ENCODE data around the gene ZNF446. TPM values are rescaled to one million over a fixed set of nuclear protein-coding genes. Genes with fewer than 3 reads are reported as not detected.
A peak's percentile ranks its signal among the peaks of the same experiment; 100 is the strongest.
"Not testable (repeated sequence)": the region's sequence is repeated elsewhere in the genome, so short reads cannot be mapped to it uniquely, and the experiment has no call there.

Gene ZNF446
- polyA plus RNA-seq, 1 experiment, result 8.2 TPM

- Histone ChIP-seq H3K36me3 (ENCODE audit: control insufficient read depth, insufficient read depth, low read length) (no peaks in the 10 kb centered on the region), H3K27me3 (ENCODE audit: control insufficient read depth, insufficient read depth, low read length) (no peaks in the 10 kb centered on the region), H3K4me3 (ENCODE audit: low read depth, low read length) (peak overlapping the region; percentile 44)
- no peak for TF ChIP-seq CTCF (IDR thresholded peaks at IDR 0.05; ENCODE audit: insufficient read depth, low read depth, low read length)
- ChIA-PET POLR2A (no interaction called here), CTCF (interaction anchor here (1.2 to 2.4 kb wide), 2 partner anchors 9 to 20 kb away, joined by 3 to 10 read pairs; no protein-coding TSS in a partner anchor)
- DNase-seq (ENCODE audit: low read depth), result no peak
Observed at GRCh38 chr19:58498316-58499020, 22.3 kb downstream of the ZNF446 start.

GRCh38 chr19:58499021-58499927 lies 23.1 kb downstream of the ZNF446 start:
- DNase-seq (ENCODE audit: low read depth), result peak; percentile 93
- POLR2A ChIA-PET, result no interaction called here
- H3K4me3 ChIP-seq (ENCODE audit: low read depth, low read length), result peak overlapping the region; percentile 68
- peak; percentile 57 for TF ChIP-seq CTCF (IDR thresholded peaks at IDR 0.05; ENCODE audit: insufficient read depth, low read depth, low read length)
- H3K36me3 ChIP-seq (ENCODE audit: control insufficient read depth, insufficient read depth, low read length), result no peaks in the 10 kb centered on the region
- no peaks in the 10 kb centered on the region for H3K27me3 ChIP-seq (ENCODE audit: control insufficient read depth, insufficient read depth, low read length)
- CTCF ChIA-PET, result interaction anchor here (0.6 to 2.4 kb wide), 6 partner anchors 10 to 1079 kb away, joined by 3 to 10 read pairs (median 4); partner anchors contain the start of gene ZBTB45

GRCh38 chr19:58500242-58500641 lies 24.1 kb downstream of the ZNF446 start:
- POLR2A ChIA-PET, result no interaction called here
- no peaks in the 10 kb centered on the region for H3K36me3 ChIP-seq (ENCODE audit: control insufficient read depth, insufficient read depth, low read length)
- CTCF ChIA-PET, result interaction anchor here (0.8 to 2.4 kb wide), 5 partner anchors 13 to 81 kb away, joined by 3 to 10 read pairs (median 4); partner anchors contain the start of gene ZBTB45
- TF ChIP-seq CTCF (IDR thresholded peaks at IDR 0.05; ENCODE audit: insufficient read depth, low read depth, low read length), result no peak
- no peak for DNase-seq (ENCODE audit: low read depth)
- peak overlapping the region; percentile 68; the same call in 1 of the 2 replicates for H3K4me3 ChIP-seq (ENCODE audit: low read depth, low read length)
- H3K27me3 ChIP-seq (ENCODE audit: control insufficient read depth, insufficient read depth, low read length), result no peaks in the 10 kb centered on the region

- CTCF ChIA-PET, result interaction anchor here (1.2 to 2.0 kb wide), 2 partner anchors 11 to 12 kb away, joined by 3 to 6 read pairs; partner anchors contain the start of gene ZBTB45
- H3K4me3 ChIP-seq (ENCODE audit: low read depth, low read length); H3K27me3 ChIP-seq (ENCODE audit: control insufficient read depth, insufficient read depth, low read length); H3K36me3 ChIP-seq (ENCODE audit: control insufficient read depth, insufficient read depth, low read length); DNase-seq (ENCODE audit: low read depth); POLR2A ChIA-PET: not testable (repeated sequence)
Observed at GRCh38 chr19:58507602-58508223, 31.6 kb downstream of the ZNF446 start.

- Histone ChIP-seq H3K36me3 (ENCODE audit: control insufficient read depth, insufficient read depth, low read length) (no peaks in the 10 kb centered on the region), H3K27me3 (ENCODE audit: control insufficient read depth, insufficient read depth, low read length) (no peaks in the 10 kb centered on the region), H3K4me3 (ENCODE audit: low read depth, low read length) (no peak overlapping the region)
- TF ChIP-seq CTCF (IDR thresholded peaks at IDR 0.05; ENCODE audit: insufficient read depth, low read depth, low read length), result no peak
- DNase-seq (ENCODE audit: low read depth), result no peak
- ChIA-PET CTCF (interaction anchor here (0.7 to 2.0 kb wide), 2 partner anchors 9 to 10 kb away, joined by 3 to 6 read pairs; partner anchors contain the start of gene ZBTB45), POLR2A (no interaction called here)
Observed at GRCh38 chr19:58509731-58510083, 33.6 kb downstream of the ZNF446 start.
